ENCODE results near the gene CCIN. TPM values are rescaled to one million over a fixed set of nuclear protein-coding genes. Genes with fewer than 3 reads are reported as not detected.

The CCIN gene
- total RNA-seq, 1 experiment from 2014 or later, result 0.20 TPM

DNA sequence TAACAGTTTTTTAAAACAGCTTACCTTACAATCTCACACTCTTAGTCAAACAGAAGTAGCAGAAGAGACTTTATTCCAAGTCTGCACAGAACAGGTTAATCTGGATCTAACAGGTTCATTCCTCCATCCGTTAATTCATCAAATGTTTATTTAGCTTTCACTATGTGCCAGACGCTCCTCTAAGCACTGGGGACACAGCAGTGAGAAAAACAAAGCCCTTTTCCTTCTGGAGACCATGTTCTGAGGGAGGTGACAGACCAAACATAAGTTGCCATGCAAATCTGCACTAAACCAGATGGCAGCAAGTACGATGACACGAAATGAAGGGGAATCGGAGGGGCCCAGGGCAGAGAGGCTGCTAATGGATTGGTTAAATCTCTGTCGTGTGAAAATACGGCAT, 49.7 kb upstream of the CCIN start (continued):
- TF ChIP-seq, protein P1, sequence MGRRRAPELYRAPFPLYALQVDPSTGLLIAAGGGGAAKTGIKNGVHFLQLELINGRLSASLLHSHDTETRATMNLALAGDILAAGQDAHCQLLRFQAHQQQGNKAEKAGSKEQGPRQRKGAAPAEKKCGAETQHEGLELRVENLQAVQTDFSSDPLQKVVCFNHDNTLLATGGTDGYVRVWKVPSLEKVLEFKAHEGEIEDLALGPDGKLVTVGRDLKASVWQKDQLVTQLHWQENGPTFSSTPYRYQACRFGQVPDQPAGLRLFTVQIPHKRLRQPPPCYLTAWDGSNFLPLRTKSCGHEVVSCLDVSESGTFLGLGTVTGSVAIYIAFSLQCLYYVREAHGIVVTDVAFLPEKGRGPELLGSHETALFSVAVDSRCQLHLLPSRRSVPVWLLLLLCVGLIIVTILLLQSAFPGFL (CRISPR knock-in tag; IDR thresholded peaks at IDR 0.05; ENCODE audit: borderline replicate concordance), result no peak
- TF ChIP-seq OVOL2 (CRISPR knock-in tag; IDR thresholded peaks at IDR 0.05; ENCODE audit: borderline replicate concordance), result no peak

DNA sequence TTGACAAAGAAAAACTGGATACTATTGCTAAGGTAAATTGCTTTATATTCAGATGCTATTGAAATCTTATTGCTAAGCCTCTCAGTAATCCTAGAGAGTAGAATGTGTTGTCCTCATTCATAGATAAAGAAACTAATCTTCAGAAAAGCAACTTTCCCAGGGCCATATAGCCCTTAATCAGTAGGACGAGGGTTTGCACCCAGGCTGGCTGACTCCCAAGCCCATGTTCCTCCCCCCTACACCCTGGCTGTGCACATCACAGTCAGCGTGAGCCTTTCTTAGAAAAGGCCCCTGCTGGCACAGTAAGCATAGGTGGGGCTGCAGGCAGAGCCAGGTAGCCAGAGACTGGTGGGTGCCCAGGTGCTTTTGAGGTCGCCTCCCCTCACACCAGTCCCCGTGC, 48.5 kb upstream of the CCIN start:
- no peak overlapping the region for H3K4me3 Mint-ChIP-seq
- POLR2A ChIA-PET, result no interaction called here
- H3K36me3 Mint-ChIP-seq, result peaks cover 5% of the 10 kb centered on the region
- no peaks in the 10 kb centered on the region for H3K27me3 Mint-ChIP-seq (ENCODE audit: low read depth)
- CTCF ChIA-PET, result no interaction called here
- no peaks in the 10 kb centered on the region for H3K9me3 Mint-ChIP-seq
- ATAC-seq (no peak), DNase-seq (ENCODE audit: low spot score) (no peak)
- H3K27ac Mint-ChIP-seq, result no peak overlapping the region
- TF ChIP-seq KAT7 (CRISPR knock-in tag; IDR thresholded peaks at IDR 0.05; ENCODE audit: borderline replicate concordance) (no peak), OVOL2 (CRISPR knock-in tag; IDR thresholded peaks at IDR 0.05; ENCODE audit: borderline replicate concordance) (no peak), FOXK1 (CRISPR knock-in tag; IDR thresholded peaks at IDR 0.05) (no peak), SOX15 (CRISPR knock-in tag; IDR thresholded peaks at IDR 0.05) (no peak), HMGA2 (CRISPR knock-in tag; IDR thresholded peaks at IDR 0.05) (no peak), CREM (CRISPR knock-in tag; IDR thresholded peaks at IDR 0.05) (no peak), NFE2L1 (CRISPR knock-in tag; IDR thresholded peaks at IDR 0.05) (no peak), ZNF416 (CRISPR knock-in tag; IDR thresholded peaks at IDR 0.05) (no peak), JUN (CRISPR knock-in tag; IDR thresholded peaks at IDR 0.05) (no peak), SMAD3 (CRISPR knock-in tag; IDR thresholded peaks at IDR 0.05; ENCODE audit: borderline replicate concordance) (no peak), ZNF317 (CRISPR knock-in tag; IDR thresholded peaks at IDR 0.05; ENCODE audit: borderline replicate concordance, low read depth) (no peak), SMAD4 (CRISPR knock-in tag; IDR thresholded peaks at IDR 0.05) (no peak)
- TF ChIP-seq, protein P2, sequence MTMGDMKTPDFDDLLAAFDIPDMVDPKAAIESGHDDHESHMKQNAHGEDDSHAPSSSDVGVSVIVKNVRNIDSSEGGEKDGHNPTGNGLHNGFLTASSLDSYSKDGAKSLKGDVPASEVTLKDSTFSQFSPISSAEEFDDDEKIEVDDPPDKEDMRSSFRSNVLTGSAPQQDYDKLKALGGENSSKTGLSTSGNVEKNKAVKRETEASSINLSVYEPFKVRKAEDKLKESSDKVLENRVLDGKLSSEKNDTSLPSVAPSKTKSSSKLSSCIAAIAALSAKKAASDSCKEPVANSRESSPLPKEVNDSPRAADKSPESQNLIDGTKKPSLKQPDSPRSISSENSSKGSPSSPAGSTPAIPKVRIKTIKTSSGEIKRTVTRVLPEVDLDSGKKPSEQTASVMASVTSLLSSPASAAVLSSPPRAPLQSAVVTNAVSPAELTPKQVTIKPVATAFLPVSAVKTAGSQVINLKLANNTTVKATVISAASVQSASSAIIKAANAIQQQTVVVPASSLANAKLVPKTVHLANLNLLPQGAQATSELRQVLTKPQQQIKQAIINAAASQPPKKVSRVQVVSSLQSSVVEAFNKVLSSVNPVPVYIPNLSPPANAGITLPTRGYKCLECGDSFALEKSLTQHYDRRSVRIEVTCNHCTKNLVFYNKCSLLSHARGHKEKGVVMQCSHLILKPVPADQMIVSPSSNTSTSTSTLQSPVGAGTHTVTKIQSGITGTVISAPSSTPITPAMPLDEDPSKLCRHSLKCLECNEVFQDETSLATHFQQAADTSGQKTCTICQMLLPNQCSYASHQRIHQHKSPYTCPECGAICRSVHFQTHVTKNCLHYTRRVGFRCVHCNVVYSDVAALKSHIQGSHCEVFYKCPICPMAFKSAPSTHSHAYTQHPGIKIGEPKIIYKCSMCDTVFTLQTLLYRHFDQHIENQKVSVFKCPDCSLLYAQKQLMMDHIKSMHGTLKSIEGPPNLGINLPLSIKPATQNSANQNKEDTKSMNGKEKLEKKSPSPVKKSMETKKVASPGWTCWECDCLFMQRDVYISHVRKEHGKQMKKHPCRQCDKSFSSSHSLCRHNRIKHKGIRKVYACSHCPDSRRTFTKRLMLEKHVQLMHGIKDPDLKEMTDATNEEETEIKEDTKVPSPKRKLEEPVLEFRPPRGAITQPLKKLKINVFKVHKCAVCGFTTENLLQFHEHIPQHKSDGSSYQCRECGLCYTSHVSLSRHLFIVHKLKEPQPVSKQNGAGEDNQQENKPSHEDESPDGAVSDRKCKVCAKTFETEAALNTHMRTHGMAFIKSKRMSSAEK (CRISPR knock-in tag; IDR thresholded peaks at IDR 0.05; ENCODE audit: borderline replicate concordance), result no peak
- TF ChIP-seq, protein P3, sequence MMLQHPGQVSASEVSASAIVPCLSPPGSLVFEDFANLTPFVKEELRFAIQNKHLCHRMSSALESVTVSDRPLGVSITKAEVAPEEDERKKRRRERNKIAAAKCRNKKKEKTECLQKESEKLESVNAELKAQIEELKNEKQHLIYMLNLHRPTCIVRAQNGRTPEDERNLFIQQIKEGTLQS (CRISPR knock-in tag; conservative IDR thresholded peaks at IDR 0.05), result no peak
- H3K4me1 Mint-ChIP-seq, result no peaks in the 10 kb centered on the region

DNA sequence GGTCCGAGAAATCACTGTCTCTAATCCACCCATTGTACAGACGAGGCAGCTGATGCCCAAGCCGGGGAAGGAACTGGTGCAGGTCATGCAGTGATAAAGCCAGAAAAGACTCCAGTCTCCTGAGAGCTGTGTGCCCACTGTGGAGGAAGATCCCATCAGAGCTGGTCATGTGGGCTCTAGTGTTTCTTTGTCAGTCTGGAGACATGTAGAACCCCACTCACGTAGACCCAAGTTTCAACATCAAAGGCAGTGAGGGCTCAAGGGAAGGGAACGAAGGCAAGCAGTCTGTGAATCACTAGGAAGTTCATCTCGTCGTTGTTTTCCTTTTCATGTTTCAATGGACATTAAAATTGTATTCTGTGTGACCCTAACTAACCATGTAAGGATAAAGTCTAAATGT, 47.2 kb upstream of the CCIN start:
- H3K36me3 Mint-ChIP-seq, result peaks cover 5% of the 10 kb centered on the region
- no peaks in the 10 kb centered on the region for H3K27me3 Mint-ChIP-seq (ENCODE audit: low read depth)
- DNase-seq (ENCODE audit: low spot score) (no peak), ATAC-seq (no peak)
- no peak overlapping the region for H3K27ac Mint-ChIP-seq
- POLR2A ChIA-PET, result no interaction called here
- no peaks in the 10 kb centered on the region for H3K4me1 Mint-ChIP-seq
- no peaks in the 10 kb centered on the region for H3K9me3 Mint-ChIP-seq
- CTCF ChIA-PET, result no interaction called here
- TF ChIP-seq, protein P4, sequence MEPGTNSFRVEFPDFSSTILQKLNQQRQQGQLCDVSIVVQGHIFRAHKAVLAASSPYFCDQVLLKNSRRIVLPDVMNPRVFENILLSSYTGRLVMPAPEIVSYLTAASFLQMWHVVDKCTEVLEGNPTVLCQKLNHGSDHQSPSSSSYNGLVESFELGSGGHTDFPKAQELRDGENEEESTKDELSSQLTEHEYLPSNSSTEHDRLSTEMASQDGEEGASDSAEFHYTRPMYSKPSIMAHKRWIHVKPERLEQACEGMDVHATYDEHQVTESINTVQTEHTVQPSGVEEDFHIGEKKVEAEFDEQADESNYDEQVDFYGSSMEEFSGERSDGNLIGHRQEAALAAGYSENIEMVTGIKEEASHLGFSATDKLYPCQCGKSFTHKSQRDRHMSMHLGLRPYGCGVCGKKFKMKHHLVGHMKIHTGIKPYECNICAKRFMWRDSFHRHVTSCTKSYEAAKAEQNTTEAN (CRISPR knock-in tag; IDR thresholded peaks at IDR 0.05), result no peak
- TF ChIP-seq, protein P2 (CRISPR knock-in tag; IDR thresholded peaks at IDR 0.05; ENCODE audit: borderline replicate concordance), result no peak
- TF ChIP-seq, protein P5, sequence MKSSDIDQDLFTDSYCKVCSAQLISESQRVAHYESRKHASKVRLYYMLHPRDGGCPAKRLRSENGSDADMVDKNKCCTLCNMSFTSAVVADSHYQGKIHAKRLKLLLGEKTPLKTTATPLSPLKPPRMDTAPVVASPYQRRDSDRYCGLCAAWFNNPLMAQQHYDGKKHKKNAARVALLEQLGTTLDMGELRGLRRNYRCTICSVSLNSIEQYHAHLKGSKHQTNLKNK (CRISPR knock-in tag; IDR thresholded peaks at IDR 0.05), result no peak
- TF ChIP-seq ZNF263 (CRISPR knock-in tag; IDR thresholded peaks at IDR 0.05; ENCODE audit: low read depth) (no peak), ZNF396 (CRISPR knock-in tag; IDR thresholded peaks at IDR 0.05; ENCODE audit: borderline replicate concordance) (no peak), FOXP1 (CRISPR knock-in tag; IDR thresholded peaks at IDR 0.05; ENCODE audit: borderline replicate concordance) (no peak)
- H3K4me3 Mint-ChIP-seq, result no peak overlapping the region
